SK-N-MC (cell line): ENCODE data around the gene SV2C.

Experiments
- EZH2 ChIP-seq: fragments of 200-600 bp; sonication (generic); IDR thresholded peaks from one replicate; pipeline ENCODE4 v1.6.1; 2017; ENCODE audit warnings: antibody characterized with exemption
- POLR2AphosphoS5 ChIP-seq: IDR thresholded peaks from 2 replicates; pipeline ENCODE4 v1.6.1; 2012; ENCODE audit warnings: mild to moderate bottlenecking, low read depth, low read length, borderline replicate concordance

GRCh38 chr5:76069061-76069735 is 14.0 kb upstream of the SV2C start:
- TF ChIP-seq EZH2 (no peak), POLR2AphosphoS5 (no peak)
